NCI-H446 (cell line): ENCODE results near the gene PLXNB2.
"Not testable (repeated sequence)": the region's sequence is repeated elsewhere in the genome, so short reads cannot be mapped to it uniquely, and the experiment has no call there.

ENCODE experiments used
- DNase-seq, 2 experiments: peaks; one replicate each; lab custom pipeline; 2025; lab: John Stamatoyannopoulos, UW

Gene PLXNB2

GRCh38 chr22:50306753-50307749, at the start of gene PLXNB2:
Gene PLXNB2, minus strand, starts transcription at chr22:50307646. Its CDS starts 17,062 bp downstream, at chr22:50290584.
- DNase-seq, result peak; percentile 17 to 79

- DNase-seq, result no peak
Observed at GRCh38 chr22:50357222-50357621, 49.8 kb upstream of the PLXNB2 start.

GRCh38 chr22:50356186-50356585, 48.7 kb upstream of the PLXNB2 start:
- no peak for DNase-seq

GRCh38 chr22:50348058-50348457, 40.6 kb upstream of the PLXNB2 start:
- no peak for DNase-seq

- DNase-seq, result no peak
Observed at GRCh38 chr22:50347157-50347556, 39.7 kb upstream of the PLXNB2 start.

- DNase-seq, result no peak
Observed at GRCh38 chr22:50346470-50346869, 39.0 kb upstream of the PLXNB2 start.

GRCh38 chr22:50343541-50343935, 36.1 kb upstream of the PLXNB2 start:
- no peak for DNase-seq

- DNase-seq, result peak in 1 of 2 experiments; percentile 78
Observed at GRCh38 chr22:50342651-50343540, 35.5 kb upstream of the PLXNB2 start, which contains the start of gene PPP6R2. Gene PPP6R2, plus strand, starts transcription at chr22:50343327. Its CDS starts 50,582 bp downstream, at chr22:50393909.

- DNase-seq, result peak; percentile 81 to 91
Observed at GRCh38 chr22:50341977-50342650, 34.7 kb upstream of the PLXNB2 start.

- no peak for DNase-seq
Observed at GRCh38 chr22:50339945-50340879, 32.8 kb upstream of the PLXNB2 start.

GRCh38 chr22:50338860-50339462, 31.5 kb upstream of the PLXNB2 start:
- DNase-seq, result no peak

GRCh38 chr22:50338042-50338573, 30.7 kb upstream of the PLXNB2 start:
- DNase-seq, result no peak

- DNase-seq, result no peak
Observed at GRCh38 chr22:50337262-50338041, 30.0 kb upstream of the PLXNB2 start.

GRCh38 chr22:50334433-50334832, 27.0 kb upstream of the PLXNB2 start:
- not testable (repeated sequence) for DNase-seq

- no peak for DNase-seq
Observed at GRCh38 chr22:50329236-50329635, 21.8 kb upstream of the PLXNB2 start.

- no peak for DNase-seq
Observed at GRCh38 chr22:50327711-50328019, 20.2 kb upstream of the PLXNB2 start.

- peak; percentile 30 to 85 for DNase-seq
Observed at GRCh38 chr22:50326956-50327710, 19.7 kb upstream of the PLXNB2 start, which contains the start of gene DENND6B. Gene DENND6B, minus strand, starts transcription at chr22:50327012. Its CDS starts 24 bp downstream, at chr22:50326988.

- DNase-seq, result no peak
Observed at GRCh38 chr22:50326225-50326955, 18.9 kb upstream of the PLXNB2 start.
